Keratinocyte (primary cell): ENCODE results near the gene UQCC3. TPM values are rescaled to one million over a fixed set of nuclear protein-coding genes. Genes with fewer than 3 reads are reported as not detected.

ENCODE experiments used
- DNase-seq: peaks from one replicate; pipeline ENCODE4 v3.0.0-alpha.2; 2011; ENCODE audit warnings: low read depth, missing footprints, low spot score
- FAIRE-seq: peaks from 2 replicates; lab custom pipeline; 2011; peaks lifted over from hg19 to GRCh38; lab: Jason Lieb, UNC
- H2AFZ ChIP-seq: 2 replicates; pipeline ENCODE4 v1.6.0; 2012; ENCODE audit warnings: low read length, control low read depth, inconsistent platforms; ENCODE audit not compliant: control insufficient read depth
- H3K27ac ChIP-seq: 2 replicates; pipeline ENCODE4 v1.5.1; 2011; ENCODE audit warnings: low read length; ENCODE audit not compliant: control insufficient read depth, insufficient read depth
- H3K27me3 ChIP-seq: 3 replicates; pipeline ENCODE4 v1.6.0; 2011; ENCODE audit warnings: low read length; ENCODE audit not compliant: control insufficient read depth, insufficient read depth; ENCODE audit errors: extremely low read depth
- H3K36me3 ChIP-seq, 2 experiments: 2 replicates in 1 of 2; 3 replicates in 1 of 2; pipeline ENCODE4 v1.5.1; 2011; ENCODE audit warnings: low read length in 2 of 2, mild to moderate bottlenecking in 1 of 2; ENCODE audit not compliant: control insufficient read depth in 2 of 2, insufficient read depth in 2 of 2; ENCODE audit errors: extremely low read depth in 1 of 2
- H3K4me1 ChIP-seq: 3 replicates; pipeline ENCODE4 v1.5.1; 2011; ENCODE audit warnings: low read length; ENCODE audit not compliant: control insufficient read depth, insufficient read depth; ENCODE audit errors: extremely low read depth
- H3K4me2 ChIP-seq: 3 replicates; pipeline ENCODE4 v1.6.0; 2011; ENCODE audit warnings: low read depth, low read length; ENCODE audit not compliant: control insufficient read depth, insufficient read depth; ENCODE audit errors: extremely low read depth
- H3K4me3 ChIP-seq, 3 experiments: fragments of 200-600 bp in 1 of 3; sonication (generic) in 1 of 3; 2 replicates in 2 of 3; 3 replicates in 1 of 3; pipeline ENCODE4 v1.5.1; 2011 to 2016; ENCODE audit warnings: low read length in 3 of 3, mild to moderate bottlenecking in 3 of 3, control low read depth in 2 of 3, inconsistent platforms in 1 of 3, low read depth in 1 of 3, mixed read lengths in 1 of 3, mixed run types in 1 of 3, moderate library complexity in 1 of 3; ENCODE audit not compliant: control insufficient read depth in 2 of 3, insufficient read depth in 2 of 3; ENCODE audit errors: extremely low read depth in 1 of 3
- H3K79me2 ChIP-seq: 2 replicates; pipeline ENCODE4 v1.6.0; 2012; ENCODE audit warnings: low read length; ENCODE audit not compliant: control insufficient read depth, insufficient read depth
- H3K9ac ChIP-seq: 3 replicates; pipeline ENCODE4 v1.6.0; 2011; ENCODE audit warnings: low read length; ENCODE audit not compliant: control insufficient read depth, insufficient read depth; ENCODE audit errors: extremely low read depth
- H3K9me1 ChIP-seq: 3 replicates; pipeline ENCODE4 v1.6.0; 2011; ENCODE audit warnings: low read length; ENCODE audit not compliant: control insufficient read depth, insufficient read depth; ENCODE audit errors: extremely low read depth
- H3K9me3 ChIP-seq: 2 replicates; pipeline ENCODE4 v1.5.1; 2012; ENCODE audit warnings: low read depth, low read length; ENCODE audit not compliant: control insufficient read depth
- H4K20me1 ChIP-seq: 3 replicates; pipeline ENCODE4 v1.6.0; 2011; ENCODE audit warnings: low read length; ENCODE audit not compliant: control insufficient read depth, insufficient read depth; ENCODE audit errors: extremely low read depth
- EZH2 ChIP-seq: IDR thresholded peaks from one replicate; pipeline ENCODE4 v1.6.1; 2012; ENCODE audit warnings: inconsistent platforms, mild to moderate bottlenecking, low read length, moderate library complexity
- dilution Hi-C: fragments of 300-500 bp; cut with MboI; formaldehyde crosslinking; loops from one replicate; pipeline ENCODE4 v1.7.0; 2020; ENCODE audit warnings: low sequenced_read_pairs; ENCODE audit not compliant: extremely low pct_ligation_motif_present
- polyA plus RNA-seq, 5 experiments: library from polyadenylated mRNA; depleted of rRNA in 3 of 5; stranded (reverse) in 3 of 5; stranded (forward) in 1 of 5; unstranded in 1 of 5; fragments of >200 nt; gene quantifications; 1 replicate in 1 of 5; 2 replicates in 3 of 5; 3 replicates in 1 of 5; pipeline versions ENCODE4 v1.2.1 to v1.2.3, GENCODE V29; 2011 to 2012; ENCODE audit warnings: missing spikeins in 2 of 5, low read depth in 1 of 5, low replicate concordance in 1 of 5
- TF ChIP-seq, protein P1 (sequence below), 3 experiments: IDR thresholded peaks in 1 of 3; conservative IDR thresholded peaks in 1 of 3; optimal IDR thresholded peaks in 1 of 3; 2 replicates in 2 of 3; 3 replicates in 1 of 3; pipeline versions ENCODE3 to v1.5.1; 2011; ENCODE audit warnings: low read length in 3 of 3, mild to moderate bottlenecking in 3 of 3, moderate library complexity in 2 of 3, control low read depth in 1 of 3, inconsistent platforms in 1 of 3; ENCODE audit not compliant: insufficient read depth in 2 of 3; ENCODE audit errors: extremely low read depth in 1 of 3

The UQCC3 gene
- polyA plus RNA-seq, 1 donor (not counting 4 experiments of a cell fraction or from before 2014, with no cell fraction given): 8.6 TPM

DNA sequence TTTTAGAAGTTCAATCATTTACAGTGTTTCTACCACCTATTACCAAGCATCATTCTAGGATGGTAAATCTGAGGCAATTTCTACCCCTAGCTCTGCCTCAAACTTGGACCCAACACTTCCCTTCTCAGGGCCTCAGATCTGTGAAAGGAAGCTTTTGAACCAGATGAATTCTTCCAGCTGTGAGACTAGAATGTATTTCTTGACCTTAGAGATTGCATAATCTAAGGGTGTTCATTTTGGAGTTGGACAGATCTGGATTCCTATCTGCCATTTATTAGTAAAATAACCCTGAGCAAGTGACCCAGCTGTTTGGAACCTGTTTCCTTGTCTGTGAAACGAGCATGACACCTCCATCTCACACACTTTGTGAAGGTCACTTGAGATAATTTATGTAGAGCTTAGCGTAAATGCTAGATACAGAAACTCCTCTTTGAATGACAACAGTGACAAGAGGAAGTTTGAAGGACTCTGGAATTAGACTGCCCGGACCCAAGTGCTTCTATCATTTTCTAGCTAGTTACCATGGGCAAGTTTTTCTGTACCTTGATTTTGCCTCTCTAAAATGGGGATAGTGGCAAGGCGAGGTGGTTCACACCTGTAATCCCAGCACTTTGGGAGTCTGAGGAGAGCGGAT is 14.6 kb upstream of the UQCC3 start:
- DNase-seq: no peak
- peaks cover 12% of the 10 kb centered on the region for H3K79me2 ChIP-seq
- dilution Hi-C loops: no loop called here
- H2AFZ ChIP-seq: no peak overlapping the region
- no peak overlapping the region for H3K9ac ChIP-seq
- no peaks in the 10 kb centered on the region for H4K20me1 ChIP-seq
- no peak for FAIRE-seq
- H3K4me1 ChIP-seq: peaks cover 3% of the 10 kb centered on the region
- H3K4me2 ChIP-seq: no peak overlapping the region
- H3K36me3 ChIP-seq: no peaks in the 10 kb centered on the region
- no peak overlapping the region for H3K4me3 ChIP-seq
- no peaks in the 10 kb centered on the region for H3K9me3 ChIP-seq
- no peak overlapping the region for H3K27ac ChIP-seq
- H3K27me3 ChIP-seq: no peaks in the 10 kb centered on the region
- H3K9me1 ChIP-seq: no peaks in the 10 kb centered on the region
- TF ChIP-seq EZH2: no peak
- TF ChIP-seq, protein P1, sequence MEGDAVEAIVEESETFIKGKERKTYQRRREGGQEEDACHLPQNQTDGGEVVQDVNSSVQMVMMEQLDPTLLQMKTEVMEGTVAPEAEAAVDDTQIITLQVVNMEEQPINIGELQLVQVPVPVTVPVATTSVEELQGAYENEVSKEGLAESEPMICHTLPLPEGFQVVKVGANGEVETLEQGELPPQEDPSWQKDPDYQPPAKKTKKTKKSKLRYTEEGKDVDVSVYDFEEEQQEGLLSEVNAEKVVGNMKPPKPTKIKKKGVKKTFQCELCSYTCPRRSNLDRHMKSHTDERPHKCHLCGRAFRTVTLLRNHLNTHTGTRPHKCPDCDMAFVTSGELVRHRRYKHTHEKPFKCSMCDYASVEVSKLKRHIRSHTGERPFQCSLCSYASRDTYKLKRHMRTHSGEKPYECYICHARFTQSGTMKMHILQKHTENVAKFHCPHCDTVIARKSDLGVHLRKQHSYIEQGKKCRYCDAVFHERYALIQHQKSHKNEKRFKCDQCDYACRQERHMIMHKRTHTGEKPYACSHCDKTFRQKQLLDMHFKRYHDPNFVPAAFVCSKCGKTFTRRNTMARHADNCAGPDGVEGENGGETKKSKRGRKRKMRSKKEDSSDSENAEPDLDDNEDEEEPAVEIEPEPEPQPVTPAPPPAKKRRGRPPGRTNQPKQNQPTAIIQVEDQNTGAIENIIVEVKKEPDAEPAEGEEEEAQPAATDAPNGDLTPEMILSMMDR (optimal IDR thresholded peaks at IDR 0.05 in 1 of 3, IDR thresholded peaks at IDR 0.05 in 1 of 3, conservative IDR thresholded peaks at IDR 0.05 in 1 of 3; ENCODE audit: extremely low read depth in 1 of 3, insufficient read depth in 2 of 3, low read length in 3 of 3): no peak

DNA sequence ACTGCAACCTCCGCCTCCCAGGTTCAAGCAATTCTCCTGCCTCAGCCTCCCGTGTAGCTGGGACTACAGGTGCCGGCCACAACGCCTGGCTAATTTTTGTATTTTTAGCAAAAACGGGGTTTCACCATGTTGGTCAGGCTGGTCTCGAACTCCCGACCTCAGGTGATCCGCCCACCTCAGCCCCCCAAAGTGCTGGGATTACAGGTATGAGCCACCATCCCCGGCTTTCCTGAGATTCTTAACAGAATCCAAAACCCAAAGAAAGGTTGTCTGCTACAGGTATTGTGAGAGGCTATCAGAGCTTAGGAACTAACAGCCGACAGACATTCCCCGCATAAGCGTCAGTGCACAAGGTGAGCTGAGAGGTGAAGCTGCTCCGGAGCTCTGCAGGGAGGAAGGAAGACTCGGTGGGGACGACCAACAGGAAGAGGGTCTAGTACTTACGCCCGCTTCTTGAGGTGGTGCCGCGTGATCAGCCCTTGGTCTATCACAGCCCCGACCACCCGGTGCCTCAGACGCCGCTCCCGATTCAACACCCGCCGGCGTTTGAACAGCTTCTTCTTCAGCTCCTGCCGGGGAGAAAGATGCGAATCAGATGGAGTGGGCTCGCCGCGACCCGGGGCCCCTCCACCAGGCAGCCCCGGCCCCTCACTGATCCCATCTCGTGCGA is 6.9 kb upstream of the UQCC3 start:
- dilution Hi-C loops: no loop called here
- Histone ChIP-seq H3K4me3 (peak overlapping the region; percentile 93 to 97 (median 95)), H3K27me3 (no peaks in the 10 kb centered on the region), H3K79me2 (peaks cover 39% of the 10 kb centered on the region), H3K9me3 (no peaks in the 10 kb centered on the region), H3K36me3 (peaks cover 22 to 32% of the 10 kb centered on the region in 2 experiments), H3K4me1 (peaks cover 18% of the 10 kb centered on the region), H3K27ac (peak overlapping the region; percentile 86), H2AFZ (peak overlapping the region; percentile 66), H3K9me1 (no peaks in the 10 kb centered on the region), H4K20me1 (peaks cover 4% of the 10 kb centered on the region), H3K9ac (peak overlapping the region; percentile 95), H3K4me2 (peak overlapping the region; percentile 76)
- no peak for FAIRE-seq
- TF ChIP-seq, protein P1 (optimal IDR thresholded peaks at IDR 0.05 in 1 of 3, IDR thresholded peaks at IDR 0.05 in 1 of 3, conservative IDR thresholded peaks at IDR 0.05 in 1 of 3; ENCODE audit: extremely low read depth in 1 of 3, insufficient read depth in 2 of 3, low read length in 3 of 3): no peak
- no peak for TF ChIP-seq EZH2
- no peak for DNase-seq
